ENCODE measurements around the gene SCARB1. TPM values are rescaled to one million over a fixed set of nuclear protein-coding genes. Genes with fewer than 3 reads are reported as not detected.

The SCARB1 gene
- total and polyA plus RNA-seq, 2 of the 13 experiments (the other 11 are each of a cell fraction or from before 2014, with no cell fraction given), result 63.4 to 160 TPM

DNA sequence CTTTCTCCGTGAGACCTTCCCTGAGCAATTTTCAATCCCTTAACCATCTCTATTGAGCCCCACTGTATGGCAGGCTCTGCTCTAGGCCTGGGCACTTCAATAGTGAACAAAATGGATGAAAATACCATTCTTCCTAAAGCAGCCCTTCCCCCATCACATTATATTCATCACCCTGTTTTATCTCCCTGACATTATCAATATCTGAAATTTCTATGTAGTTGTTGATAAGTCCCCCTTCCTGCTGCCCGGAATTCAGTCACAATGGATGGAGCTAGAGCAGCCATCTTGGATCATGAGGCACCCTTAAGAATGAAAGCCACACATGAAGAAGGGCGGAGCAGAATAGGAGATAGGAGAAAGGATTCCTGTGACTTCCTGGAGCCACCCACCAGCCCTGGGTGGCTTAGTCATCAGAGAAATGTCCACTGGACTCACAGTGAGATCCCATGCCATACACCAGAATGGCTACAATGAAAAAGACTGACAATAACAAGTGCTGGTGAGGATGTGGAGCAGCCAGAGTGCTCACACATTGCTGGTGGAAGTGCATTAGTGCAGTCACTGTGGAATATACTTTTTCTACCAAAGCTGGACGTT lies 33.9 kb downstream of the SCARB1 start (continued):
- TF ChIP-seq DNMT3B (CRISPR knock-in tag; conservative IDR thresholded peaks at IDR 0.05) (no peak), POLR2AphosphoS5 (IDR thresholded peaks at IDR 0.05; ENCODE audit: low read depth, low read length) (no peak), ATF1 (CRISPR knock-in tag; IDR thresholded peaks at IDR 0.05) (no peak), ZNF296 (CRISPR knock-in tag; conservative IDR thresholded peaks at IDR 0.05) (no peak), ZNF513 (CRISPR knock-in tag; conservative IDR thresholded peaks at IDR 0.05) (no peak), ZNF280B (CRISPR knock-in tag; IDR thresholded peaks at IDR 0.05; ENCODE audit: borderline replicate concordance) (no peak), CREM (IDR thresholded peaks at IDR 0.05) (no peak), CREM (CRISPR knock-in tag; IDR thresholded peaks at IDR 0.05) (no peak), ZNF781 (CRISPR knock-in tag; IDR thresholded peaks at IDR 0.05; ENCODE audit: borderline replicate concordance, not compliant biosample characterization) (peak; percentile 9), ZNF709 (CRISPR knock-in tag; IDR thresholded peaks at IDR 0.05) (0 out of 2 replicates have a peak, but pooled peaks have one; percentile 16), SPEN (CRISPR knock-in tag; IDR thresholded peaks at IDR 0.05; ENCODE audit: low read depth) (0 out of 2 replicates have a peak, but pooled peaks have one; percentile 25), MNT (IDR thresholded peaks at IDR 0.05) (no peak), ZNF629 (CRISPR knock-in tag; conservative IDR thresholded peaks at IDR 0.05) (no peak), RFX1 (IDR thresholded peaks at IDR 0.05) (no peak)
- TF ChIP-seq, protein P1, sequence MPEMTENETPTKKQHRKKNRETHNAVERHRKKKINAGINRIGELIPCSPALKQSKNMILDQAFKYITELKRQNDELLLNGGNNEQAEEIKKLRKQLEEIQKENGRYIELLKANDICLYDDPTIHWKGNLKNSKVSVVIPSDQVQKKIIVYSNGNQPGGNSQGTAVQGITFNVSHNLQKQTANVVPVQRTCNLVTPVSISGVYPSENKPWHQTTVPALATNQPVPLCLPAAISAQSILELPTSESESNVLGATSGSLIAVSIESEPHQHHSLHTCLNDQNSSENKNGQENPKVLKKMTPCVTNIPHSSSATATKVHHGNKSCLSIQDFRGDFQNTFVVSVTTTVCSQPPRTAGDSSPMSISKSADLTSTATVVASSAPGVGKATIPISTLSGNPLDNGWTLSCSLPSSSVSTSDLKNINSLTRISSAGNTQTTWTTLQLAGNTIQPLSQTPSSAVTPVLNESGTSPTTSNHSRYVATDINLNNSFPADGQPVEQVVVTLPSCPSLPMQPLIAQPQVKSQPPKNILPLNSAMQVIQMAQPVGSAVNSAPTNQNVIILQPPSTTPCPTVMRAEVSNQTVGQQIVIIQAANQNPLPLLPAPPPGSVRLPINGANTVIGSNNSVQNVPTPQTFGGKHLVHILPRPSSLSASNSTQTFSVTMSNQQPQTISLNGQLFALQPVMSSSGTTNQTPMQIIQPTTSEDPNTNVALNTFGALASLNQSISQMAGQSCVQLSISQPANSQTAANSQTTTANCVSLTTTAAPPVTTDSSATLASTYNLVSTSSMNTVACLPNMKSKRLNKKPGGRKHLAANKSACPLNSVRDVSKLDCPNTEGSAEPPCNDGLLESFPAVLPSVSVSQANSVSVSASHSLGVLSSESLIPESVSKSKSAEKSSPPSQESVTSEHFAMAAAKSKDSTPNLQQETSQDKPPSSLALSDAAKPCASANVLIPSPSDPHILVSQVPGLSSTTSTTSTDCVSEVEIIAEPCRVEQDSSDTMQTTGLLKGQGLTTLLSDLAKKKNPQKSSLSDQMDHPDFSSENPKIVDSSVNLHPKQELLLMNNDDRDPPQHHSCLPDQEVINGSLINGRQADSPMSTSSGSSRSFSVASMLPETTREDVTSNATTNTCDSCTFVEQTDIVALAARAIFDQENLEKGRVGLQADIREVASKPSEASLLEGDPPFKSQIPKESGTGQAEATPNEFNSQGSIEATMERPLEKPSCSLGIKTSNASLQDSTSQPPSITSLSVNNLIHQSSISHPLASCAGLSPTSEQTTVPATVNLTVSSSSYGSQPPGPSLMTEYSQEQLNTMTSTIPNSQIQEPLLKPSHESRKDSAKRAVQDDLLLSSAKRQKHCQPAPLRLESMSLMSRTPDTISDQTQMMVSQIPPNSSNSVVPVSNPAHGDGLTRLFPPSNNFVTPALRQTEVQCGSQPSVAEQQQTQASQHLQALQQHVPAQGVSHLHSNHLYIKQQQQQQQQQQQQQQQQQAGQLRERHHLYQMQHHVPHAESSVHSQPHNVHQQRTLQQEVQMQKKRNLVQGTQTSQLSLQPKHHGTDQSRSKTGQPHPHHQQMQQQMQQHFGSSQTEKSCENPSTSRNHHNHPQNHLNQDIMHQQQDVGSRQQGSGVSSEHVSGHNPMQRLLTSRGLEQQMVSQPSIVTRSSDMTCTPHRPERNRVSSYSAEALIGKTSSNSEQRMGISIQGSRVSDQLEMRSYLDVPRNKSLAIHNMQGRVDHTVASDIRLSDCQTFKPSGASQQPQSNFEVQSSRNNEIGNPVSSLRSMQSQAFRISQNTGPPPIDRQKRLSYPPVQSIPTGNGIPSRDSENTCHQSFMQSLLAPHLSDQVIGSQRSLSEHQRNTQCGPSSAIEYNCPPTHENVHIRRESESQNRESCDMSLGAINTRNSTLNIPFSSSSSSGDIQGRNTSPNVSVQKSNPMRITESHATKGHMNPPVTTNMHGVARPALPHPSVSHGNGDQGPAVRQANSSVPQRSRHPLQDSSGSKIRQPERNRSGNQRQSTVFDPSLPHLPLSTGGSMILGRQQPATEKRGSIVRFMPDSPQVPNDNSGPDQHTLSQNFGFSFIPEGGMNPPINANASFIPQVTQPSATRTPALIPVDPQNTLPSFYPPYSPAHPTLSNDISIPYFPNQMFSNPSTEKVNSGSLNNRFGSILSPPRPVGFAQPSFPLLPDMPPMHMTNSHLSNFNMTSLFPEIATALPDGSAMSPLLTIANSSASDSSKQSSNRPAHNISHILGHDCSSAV (CRISPR knock-in tag; IDR thresholded peaks at IDR 0.05; ENCODE audit: borderline replicate concordance), result no peak
- TF ChIP-seq, protein P2, sequence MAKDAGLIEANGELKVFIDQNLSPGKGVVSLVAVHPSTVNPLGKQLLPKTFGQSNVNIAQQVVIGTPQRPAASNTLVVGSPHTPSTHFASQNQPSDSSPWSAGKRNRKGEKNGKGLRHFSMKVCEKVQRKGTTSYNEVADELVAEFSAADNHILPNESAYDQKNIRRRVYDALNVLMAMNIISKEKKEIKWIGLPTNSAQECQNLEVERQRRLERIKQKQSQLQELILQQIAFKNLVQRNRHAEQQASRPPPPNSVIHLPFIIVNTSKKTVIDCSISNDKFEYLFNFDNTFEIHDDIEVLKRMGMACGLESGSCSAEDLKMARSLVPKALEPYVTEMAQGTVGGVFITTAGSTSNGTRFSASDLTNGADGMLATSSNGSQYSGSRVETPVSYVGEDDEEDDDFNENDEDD (CRISPR knock-in tag; IDR thresholded peaks at IDR 0.05; ENCODE audit: borderline replicate concordance), result no peak
